ENCODE results near the gene SLC49A4. TPM values are rescaled to one million over a fixed set of nuclear protein-coding genes. Genes with fewer than 3 reads are reported as not detected.

Gene SLC49A4
- total RNA-seq, 4 donors from 2014 or later = 9.7 to 26.9 (median 19.4) TPM

- no peaks in the 10 kb centered on the region for H3K4me1 ChIP-seq
- H3K27me3 ChIP-seq = no peaks in the 10 kb centered on the region
- H3K9me3 ChIP-seq = no peaks in the 10 kb centered on the region
- no peaks in the 10 kb centered on the region for H3K36me3 ChIP-seq
- no peak for DNase-seq
- no peak for TF ChIP-seq POLR2A (IDR thresholded peaks at IDR 0.05)
- H3K27ac ChIP-seq = no peak overlapping the region
- intact Hi-C loops (cut with DNase I; ENCODE audit: low total_unique reads) = no loop called here
- no peak overlapping the region for H3K4me3 ChIP-seq
Measured at GRCh38 chr3:122864498-122864897, 69.6 kb downstream of the SLC49A4 start.

- no peaks in the 10 kb centered on the region for H3K27me3 ChIP-seq
- H3K27ac ChIP-seq = no peak overlapping the region
- no peaks in the 10 kb centered on the region for H3K36me3 ChIP-seq
- H3K4me1 ChIP-seq = no peaks in the 10 kb centered on the region
- DNase-seq = no peak
- no peak overlapping the region for H3K4me3 ChIP-seq
- TF ChIP-seq CTCF (IDR thresholded peaks at IDR 0.05) (no peak), POLR2A (IDR thresholded peaks at IDR 0.05) (no peak)
- intact Hi-C loops (cut with DNase I; ENCODE audit: low total_unique reads) = no loop called here
- no peaks in the 10 kb centered on the region for H3K9me3 ChIP-seq
Measured at GRCh38 chr3:122868322-122868721, 73.5 kb downstream of the SLC49A4 start.

DNA sequence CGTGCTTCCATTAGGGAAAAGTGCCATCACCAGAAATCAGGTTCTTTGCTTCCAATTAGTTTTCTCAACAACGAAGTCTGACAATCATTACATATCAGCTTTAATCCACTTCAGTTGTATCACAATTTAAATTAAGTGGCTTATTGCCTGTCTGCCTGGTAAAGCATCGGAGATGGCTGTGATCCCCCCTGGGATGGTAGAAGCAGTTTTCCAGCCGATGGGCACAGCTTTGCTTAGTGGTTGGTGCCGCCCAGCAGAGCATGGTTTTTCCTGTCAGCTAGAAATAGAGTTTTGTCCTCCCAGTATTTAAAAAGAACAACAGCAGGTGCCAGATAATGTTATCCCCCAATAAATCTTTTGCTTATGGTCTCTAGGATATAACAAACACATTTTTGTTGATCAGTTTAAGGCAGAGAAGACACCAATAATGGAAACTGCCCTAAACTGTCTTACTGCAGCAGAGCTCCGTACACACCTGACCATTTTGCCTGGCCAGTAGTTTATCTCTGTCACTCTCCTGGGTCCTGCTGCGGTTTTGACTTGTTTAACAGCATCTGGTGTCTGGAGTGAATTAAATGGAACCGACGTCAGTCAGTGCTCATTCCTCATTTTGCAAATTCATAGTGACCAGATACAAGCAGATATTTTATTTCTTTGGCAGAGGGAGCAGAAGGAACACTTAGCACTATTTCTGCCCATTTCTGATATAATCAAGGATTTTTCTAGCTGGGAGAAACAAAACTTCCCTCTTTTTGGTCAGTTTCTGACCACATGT lies 79.1 kb downstream of the SLC49A4 start:
- Histone ChIP-seq H3K27me3 (no peaks in the 10 kb centered on the region), H3K36me3 (no peaks in the 10 kb centered on the region), H3K27ac (no peak overlapping the region), H3K4me3 (no peak overlapping the region), H3K4me1 (no peaks in the 10 kb centered on the region), H3K9me3 (no peaks in the 10 kb centered on the region)
- TF ChIP-seq CTCF (IDR thresholded peaks at IDR 0.05) = no peak
- no peak for TF ChIP-seq POLR2A (IDR thresholded peaks at IDR 0.05)
- intact Hi-C loops (cut with DNase I; ENCODE audit: low total_unique reads) = no loop called here
- DNase-seq = no peak

DNA sequence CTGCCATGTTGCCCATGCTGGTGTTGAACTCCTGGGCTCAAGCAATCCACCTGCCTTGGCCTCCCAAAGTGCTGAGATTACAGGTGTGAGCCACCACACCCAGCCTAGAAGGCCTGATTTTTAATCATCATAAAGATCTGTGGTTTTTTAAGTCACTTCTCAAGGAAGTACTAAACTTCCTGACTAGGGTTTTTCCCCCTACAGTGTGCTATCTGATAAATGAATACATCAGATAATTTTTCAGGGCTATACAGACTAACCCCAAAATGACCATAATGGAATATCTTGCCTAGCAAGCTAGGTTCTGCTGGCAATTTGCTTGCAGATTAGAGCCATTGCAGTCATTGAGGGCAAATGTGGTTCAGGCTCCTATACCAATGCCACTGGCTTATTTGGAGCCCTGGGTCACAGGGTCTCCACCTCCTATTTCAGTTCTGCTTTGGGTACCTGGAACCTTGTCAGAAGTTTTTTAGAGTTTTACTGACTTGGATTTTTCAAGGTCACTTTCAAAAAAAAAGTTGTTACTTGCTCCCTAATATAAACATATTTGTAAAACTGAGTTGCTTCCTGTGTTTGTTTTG lies 80.8 kb downstream of the SLC49A4 start:
- no peak overlapping the region for H3K4me3 ChIP-seq
- no peak for DNase-seq
- TF ChIP-seq POLR2A (IDR thresholded peaks at IDR 0.05) (no peak), CTCF (IDR thresholded peaks at IDR 0.05) (no peak)
- H3K27me3 ChIP-seq = no peaks in the 10 kb centered on the region
- H3K9me3 ChIP-seq = no peaks in the 10 kb centered on the region
- no peak overlapping the region for H3K27ac ChIP-seq
- intact Hi-C loops (cut with DNase I; ENCODE audit: low total_unique reads) = no loop called here
- H3K36me3 ChIP-seq = no peaks in the 10 kb centered on the region
- H3K4me1 ChIP-seq = no peaks in the 10 kb centered on the region

DNA sequence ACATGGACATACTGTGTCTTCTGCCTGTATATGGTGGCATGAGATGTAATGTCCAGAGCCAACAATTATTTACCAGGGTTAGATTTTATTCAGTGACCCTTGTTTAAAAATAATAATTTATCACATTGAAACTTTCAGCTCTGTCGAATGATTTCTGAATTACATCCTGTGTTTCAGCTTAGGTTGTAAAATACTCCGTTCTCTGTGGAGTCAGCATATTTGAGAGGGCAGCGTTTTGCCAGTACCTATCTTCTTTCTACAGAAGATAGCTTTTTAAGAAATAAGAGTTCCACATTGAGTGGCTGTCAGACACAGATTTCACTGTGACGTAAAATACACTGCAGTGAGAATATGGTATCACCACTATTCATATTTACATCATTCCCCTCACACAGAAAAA lies 85.3 kb downstream of the SLC49A4 start:
- no peak for DNase-seq
- H3K4me3 ChIP-seq = no peak overlapping the region
- H3K9me3 ChIP-seq = no peaks in the 10 kb centered on the region
- no peak for TF ChIP-seq POLR2A (IDR thresholded peaks at IDR 0.05)
- no peak for TF ChIP-seq CTCF (IDR thresholded peaks at IDR 0.05)
- no peaks in the 10 kb centered on the region for H3K36me3 ChIP-seq
- H3K27ac ChIP-seq = no peak overlapping the region
- H3K27me3 ChIP-seq = no peaks in the 10 kb centered on the region
- intact Hi-C loops (cut with DNase I; ENCODE audit: low total_unique reads) = no loop called here
- no peaks in the 10 kb centered on the region for H3K4me1 ChIP-seq
